Activated B cell treated with CpG ODN at 0.5 μM for 24 hours (primary cell): ENCODE measurements around the gene ABHD12. TPM values are rescaled to one million over a fixed set of nuclear protein-coding genes. Genes with fewer than 3 reads are reported as not detected.
A peak's percentile ranks its signal among the peaks of the same experiment; 100 is the strongest.

ENCODE experiments used
- ATAC-seq: fragments of 200-7000 bp; cut with Tn5 transposase; one replicate; pipeline ENCODE4 v1.10.0; 2021; ENCODE audit warnings: low read depth, mild to moderate bottlenecking, moderate library complexity
- CTCF ChIA-PET: fragments of 350-600 bp; sonication (Branson Sonifier 250); formaldehyde crosslinking; loops from one replicate; lab custom pipeline; 2021; ENCODE audit warnings: antibody characterized with exemption; lab: Charles Lee
- POLR2A ChIA-PET: fragments of 350-600 bp; sonication (Branson Sonifier 250); formaldehyde crosslinking; loops from one replicate; lab custom pipeline; 2021; ENCODE audit warnings: antibody characterized with exemption; lab: Charles Lee
- DNase-seq: peaks from one replicate; pipeline ENCODE4 v3.0.0; 2022
- H3K27ac Mint-ChIP-seq: one replicate; pipeline ENCODE4 v1.8.0; 2020; ENCODE audit warnings: mixed read lengths
- H3K27me3 Mint-ChIP-seq: one replicate; pipeline ENCODE4 v1.8.0; 2021; ENCODE audit warnings: mixed read lengths
- H3K36me3 Mint-ChIP-seq: one replicate; pipeline ENCODE4 v1.8.0; 2021; ENCODE audit warnings: low read depth, mixed read lengths
- H3K4me1 Mint-ChIP-seq: one replicate; pipeline ENCODE4 v1.8.0; 2021; ENCODE audit warnings: mixed read lengths
- H3K4me3 Mint-ChIP-seq: one replicate; pipeline ENCODE4 v1.8.0; 2020; ENCODE audit warnings: mild to moderate bottlenecking, mixed read lengths
- H3K9me3 Mint-ChIP-seq: one replicate; pipeline ENCODE4 v1.8.0; 2020; ENCODE audit warnings: mixed read lengths
- intact Hi-C: fragments of 100-400 bp; cut with micrococcal nuclease; formaldehyde crosslinking; loops from one replicate; pipeline ENCODE4 v1.15.1; 2024
- total RNA-seq: library from RNA; stranded (reverse); gene quantifications from 2 replicates; pipeline ENCODE4 v1.2.3, GENCODE V29; 2022
- TF ChIP-seq, protein P1 (sequence below): fragments of 200-600 bp; IDR thresholded peaks from one replicate; pipeline ENCODE4 v1.8.0; 2022; ENCODE audit warnings: antibody characterized with exemption, mild to moderate bottlenecking

Gene ABHD12
- total RNA-seq, 1 donor from 2014 or later = 16.3 TPM

DNA sequence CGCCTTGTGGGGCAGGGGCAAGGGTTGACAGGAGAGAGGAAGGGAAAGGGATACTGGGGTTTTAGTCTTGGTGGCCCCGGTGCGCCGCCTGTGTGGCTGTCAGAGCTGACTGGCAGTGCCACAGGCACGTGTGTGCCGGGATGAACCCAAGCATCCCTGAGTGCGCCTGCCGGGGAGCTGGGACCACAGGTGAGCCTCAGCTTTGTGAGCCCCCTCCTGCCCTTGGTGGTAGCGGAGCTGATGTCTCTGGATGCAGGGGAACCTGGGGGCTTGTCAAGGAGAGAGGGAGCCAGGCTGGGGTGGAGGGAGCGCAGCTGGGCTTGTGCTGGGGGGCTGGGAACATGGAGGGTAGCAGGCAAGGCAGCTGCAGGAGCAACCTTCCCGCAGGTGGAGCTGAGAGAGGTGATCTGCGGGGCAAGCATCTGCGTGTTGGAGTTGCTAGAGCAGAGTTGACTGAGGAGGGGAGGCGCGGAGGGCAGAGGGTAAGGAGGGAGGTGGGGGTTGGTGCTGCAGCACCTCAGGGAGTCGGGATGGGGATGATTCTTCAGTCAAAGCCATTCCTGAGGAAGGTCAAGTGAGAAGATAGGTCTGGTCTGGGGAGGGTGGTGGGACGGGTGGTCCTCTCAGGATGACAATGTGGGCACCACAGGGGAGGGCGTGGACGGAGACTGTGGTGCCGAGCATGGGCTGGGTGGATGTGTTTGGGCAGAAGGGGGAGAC, 114.7 kb downstream of the ABHD12 start:
- POLR2A ChIA-PET = no interaction called here
- Mint-ChIP-seq H3K27ac (no peak overlapping the region), H3K36me3 (peaks cover 67% of the 10 kb centered on the region), H3K4me1 (peaks cover 12% of the 10 kb centered on the region), H3K9me3 (no peaks in the 10 kb centered on the region), H3K27me3 (no peaks in the 10 kb centered on the region), H3K4me3 (no peak overlapping the region)
- DNase-seq (peak; percentile 13), ATAC-seq (no peak)
- TF ChIP-seq, protein P1, sequence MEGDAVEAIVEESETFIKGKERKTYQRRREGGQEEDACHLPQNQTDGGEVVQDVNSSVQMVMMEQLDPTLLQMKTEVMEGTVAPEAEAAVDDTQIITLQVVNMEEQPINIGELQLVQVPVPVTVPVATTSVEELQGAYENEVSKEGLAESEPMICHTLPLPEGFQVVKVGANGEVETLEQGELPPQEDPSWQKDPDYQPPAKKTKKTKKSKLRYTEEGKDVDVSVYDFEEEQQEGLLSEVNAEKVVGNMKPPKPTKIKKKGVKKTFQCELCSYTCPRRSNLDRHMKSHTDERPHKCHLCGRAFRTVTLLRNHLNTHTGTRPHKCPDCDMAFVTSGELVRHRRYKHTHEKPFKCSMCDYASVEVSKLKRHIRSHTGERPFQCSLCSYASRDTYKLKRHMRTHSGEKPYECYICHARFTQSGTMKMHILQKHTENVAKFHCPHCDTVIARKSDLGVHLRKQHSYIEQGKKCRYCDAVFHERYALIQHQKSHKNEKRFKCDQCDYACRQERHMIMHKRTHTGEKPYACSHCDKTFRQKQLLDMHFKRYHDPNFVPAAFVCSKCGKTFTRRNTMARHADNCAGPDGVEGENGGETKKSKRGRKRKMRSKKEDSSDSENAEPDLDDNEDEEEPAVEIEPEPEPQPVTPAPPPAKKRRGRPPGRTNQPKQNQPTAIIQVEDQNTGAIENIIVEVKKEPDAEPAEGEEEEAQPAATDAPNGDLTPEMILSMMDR = no peak
- intact Hi-C loops = no loop called here
- CTCF ChIA-PET = no interaction called here

DNA sequence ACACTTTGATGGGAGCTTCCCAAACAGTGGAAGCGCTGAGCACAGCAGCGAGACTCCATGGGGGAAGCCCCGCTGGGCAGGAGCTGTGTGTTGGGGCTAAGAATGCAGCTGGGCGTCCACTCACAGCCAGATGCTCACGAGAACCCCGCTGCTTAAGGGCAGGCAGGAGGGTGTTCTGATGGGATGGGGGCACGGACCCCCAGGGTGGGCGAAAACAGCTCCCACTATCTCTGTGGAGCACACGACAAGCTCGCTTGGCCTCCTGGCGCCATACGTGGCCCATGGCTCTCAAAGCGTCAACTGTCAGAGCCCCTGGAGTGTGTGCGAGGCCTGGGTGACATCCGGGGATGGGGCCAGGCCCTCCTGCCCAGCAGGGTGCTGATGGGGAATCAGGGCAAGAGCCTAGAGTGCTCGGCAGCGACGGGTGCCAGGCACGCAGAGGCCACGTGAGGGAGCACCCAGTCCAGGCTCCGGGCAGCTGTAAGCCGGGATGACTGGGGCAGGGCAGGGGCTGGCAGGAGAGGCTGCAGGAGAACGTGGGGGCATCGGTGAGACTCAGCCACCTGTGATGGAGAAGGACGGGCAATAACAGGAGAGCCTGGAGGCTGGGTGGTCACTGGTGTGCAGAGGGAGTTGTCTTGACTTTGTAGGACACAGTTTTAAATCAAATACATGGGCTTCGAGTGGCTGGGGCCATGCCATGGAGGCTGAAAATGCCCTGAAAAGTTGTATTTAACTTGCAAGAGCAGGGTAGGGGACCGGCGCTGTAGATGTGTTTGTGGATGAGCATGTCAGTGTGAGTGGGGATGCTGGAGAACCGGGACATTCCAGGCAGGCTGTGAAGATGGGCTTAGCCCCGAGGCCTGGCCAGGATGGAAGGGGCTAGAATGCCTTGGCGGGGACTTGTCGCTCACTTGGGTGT, 115.5 kb downstream of the ABHD12 start:
- no peak for ATAC-seq
- DNase-seq = peak; percentile 12
- Mint-ChIP-seq H3K27ac (no peak overlapping the region), H3K4me1 (peaks cover 6% of the 10 kb centered on the region), H3K9me3 (no peaks in the 10 kb centered on the region), H3K36me3 (peaks cover 73% of the 10 kb centered on the region), H3K27me3 (no peaks in the 10 kb centered on the region), H3K4me3 (no peak overlapping the region)
- ChIA-PET POLR2A (no interaction called here), CTCF (no interaction called here)
- intact Hi-C loops = no loop called here
- TF ChIP-seq, protein P1 = no peak

DNA sequence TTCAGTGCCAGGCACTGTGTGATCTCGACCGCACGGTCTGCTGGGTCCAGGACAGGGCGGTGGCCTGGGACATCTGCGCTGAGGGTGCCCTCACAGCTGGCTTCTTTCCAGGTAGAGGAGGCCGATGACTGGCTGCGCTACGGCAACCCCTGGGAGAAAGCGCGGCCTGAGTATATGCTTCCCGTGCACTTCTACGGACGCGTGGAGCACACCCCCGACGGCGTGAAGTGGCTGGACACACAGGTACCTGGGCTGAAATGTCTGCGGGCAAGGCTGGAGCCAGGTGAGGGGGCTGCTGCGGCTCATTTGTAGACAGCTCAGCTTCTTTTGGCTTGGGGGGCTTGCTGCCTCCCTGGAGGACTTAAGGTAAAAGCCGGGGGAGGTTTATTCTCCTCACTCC, 116.2 kb downstream of the ABHD12 start:
- no peaks in the 10 kb centered on the region for H3K4me1 Mint-ChIP-seq
- DNase-seq (peak; percentile 4), ATAC-seq (no peak)
- no peak overlapping the region for H3K4me3 Mint-ChIP-seq
- TF ChIP-seq, protein P1 = no peak
- no peak overlapping the region for H3K27ac Mint-ChIP-seq
- intact Hi-C loops = no loop called here
- POLR2A ChIA-PET = no interaction called here
- peaks cover 73% of the 10 kb centered on the region for H3K36me3 Mint-ChIP-seq
- H3K9me3 Mint-ChIP-seq = no peaks in the 10 kb centered on the region
- no peaks in the 10 kb centered on the region for H3K27me3 Mint-ChIP-seq
- CTCF ChIA-PET = no interaction called here

DNA sequence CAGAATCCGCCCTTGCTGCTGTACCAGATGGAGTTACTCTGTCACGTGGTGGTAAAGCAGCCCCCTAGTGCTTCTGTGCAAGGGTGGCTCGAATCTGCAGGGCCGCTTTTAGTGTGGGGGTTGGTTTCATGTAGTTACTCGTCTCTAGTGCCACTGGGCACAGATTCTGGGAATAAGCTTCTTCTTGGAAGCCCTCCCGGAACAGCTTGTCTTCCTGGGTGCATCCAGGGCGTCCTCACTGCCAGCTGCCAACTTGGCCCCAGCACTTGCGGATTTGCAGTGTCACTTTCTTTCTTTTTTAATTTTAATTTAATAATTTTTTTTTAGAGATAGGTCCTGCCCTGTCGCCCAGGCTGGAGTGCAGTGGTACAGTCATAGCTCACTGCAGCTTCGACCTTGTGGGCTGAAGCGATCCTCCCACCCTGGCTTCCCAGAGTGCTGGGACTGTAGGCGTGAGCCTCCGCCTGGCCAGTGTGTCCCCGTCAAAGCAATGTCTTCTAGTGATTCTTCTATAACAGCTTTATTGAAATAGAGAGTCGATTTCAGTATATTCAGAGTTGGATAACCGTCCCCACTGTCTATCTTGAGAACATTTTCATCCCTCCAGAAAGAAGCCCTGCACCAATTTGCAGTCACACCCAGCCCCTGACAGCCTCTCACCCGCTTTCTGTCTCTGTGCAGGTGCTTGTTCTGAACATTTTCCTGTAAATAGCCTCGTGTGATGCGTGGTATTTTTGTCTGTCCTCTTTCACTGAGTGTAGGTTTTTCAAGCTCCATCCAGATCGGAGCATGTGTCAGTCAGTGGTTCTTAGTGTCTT, 116.9 kb downstream of the ABHD12 start:
- ChIA-PET CTCF (no interaction called here), POLR2A (no interaction called here)
- no peaks in the 10 kb centered on the region for H3K27me3 Mint-ChIP-seq
- peaks cover 76% of the 10 kb centered on the region for H3K36me3 Mint-ChIP-seq
- ATAC-seq (no peak), DNase-seq (peak; percentile 4)
- TF ChIP-seq, protein P1 = no peak
- no peak overlapping the region for H3K4me3 Mint-ChIP-seq
- no peaks in the 10 kb centered on the region for H3K9me3 Mint-ChIP-seq
- no peaks in the 10 kb centered on the region for H3K4me1 Mint-ChIP-seq
- H3K27ac Mint-ChIP-seq = no peak overlapping the region
- intact Hi-C loops = no loop called here
